IMR-90 (cell line): ENCODE measurements around the gene PTN. TPM values are rescaled to one million over a fixed set of nuclear protein-coding genes. Genes with fewer than 3 reads are reported as not detected.

Experiments
- ATAC-seq: fragments of 200-7000 bp; cut with Tn5 transposase; 2 replicates; pipeline ENCODE4 v1.9.1; 2020; ENCODE audit warnings: low read depth, mild to moderate bottlenecking, moderate library complexity
- BruUV-seq: library from RNA; stranded (reverse); fragments of 400-500 nt; replicated peaks from 2 replicates; lab custom pipeline; 2021; lab: Mats Ljungman, UMichigan
- CTCF ChIA-PET: fragments of 300-600 bp; formaldehyde crosslinking; extraction: SDS; loops from one replicate; lab custom pipeline; 2021; ENCODE audit warnings: antibody characterized with exemption; lab: Yijun Ruan, JAX
- POLR2A ChIA-PET: fragments of 300-600 bp; sonication (Branson Sonifier 250); formaldehyde crosslinking; loops from one replicate; lab custom pipeline; 2022; ENCODE audit warnings: antibody characterized with exemption; ENCODE audit not compliant: unreplicated experiment; lab: Charles Lee
- DNase-seq: peaks from one replicate; pipeline ENCODE4 v3.0.0; 2013
- H2AFZ ChIP-seq: replicated peaks from 2 replicates; pipeline ENCODE3; 2013; ENCODE audit warnings: low read length, mild to moderate bottlenecking; ENCODE audit not compliant: poor library complexity
- H2AK5ac ChIP-seq: 2 replicates; pipeline ENCODE4 v1.6.1; 2013; ENCODE audit warnings: low read depth, low read length, inconsistent platforms
- H2AK9ac ChIP-seq: replicated peaks from 2 replicates; pipeline ENCODE3; 2013; ENCODE audit warnings: mild to moderate bottlenecking, low read depth, low read length, moderate library complexity; ENCODE audit not compliant: poor library complexity
- H2BK120ac ChIP-seq: 2 replicates; pipeline ENCODE4 v1.6.1; 2013; ENCODE audit warnings: low read depth, low read length, inconsistent platforms
- H2BK15ac ChIP-seq: 3 replicates; pipeline ENCODE4 v1.6.1; 2013; ENCODE audit warnings: low read depth, low read length, inconsistent platforms
- H2BK20ac ChIP-seq: 2 replicates; pipeline ENCODE4 v1.6.1; 2013; ENCODE audit warnings: low read depth, mild to moderate bottlenecking, inconsistent platforms, low read length, moderate library complexity
- H2BK5ac ChIP-seq: 2 replicates; pipeline ENCODE4 v1.6.1; 2013; ENCODE audit warnings: mild to moderate bottlenecking, low read depth, low read length, inconsistent platforms; ENCODE audit not compliant: poor library complexity, severe bottlenecking
- H3K14ac ChIP-seq: replicated peaks from 2 replicates; pipeline ENCODE4 v1.6.1; 2013; ENCODE audit warnings: low read depth, low read length, inconsistent platforms
- H3K18ac ChIP-seq: 2 replicates; pipeline ENCODE4 v1.6.1; 2013; ENCODE audit warnings: low read depth, low read length, control low read depth
- H3K23ac ChIP-seq: 2 replicates; pipeline ENCODE4 v1.6.1; 2013; ENCODE audit warnings: low read depth, low read length, inconsistent platforms
- H3K27ac ChIP-seq: 2 replicates; pipeline ENCODE4 v1.5.1; 2013; ENCODE audit warnings: mild to moderate bottlenecking, control low read depth, low read length; ENCODE audit not compliant: insufficient read depth
- H3K27me3 ChIP-seq: 2 replicates; pipeline ENCODE4 v1.6.1; 2013; ENCODE audit warnings: low read length; ENCODE audit not compliant: control insufficient read depth, insufficient read depth
- H3K36me3 ChIP-seq: 2 replicates; pipeline ENCODE4 v1.6.1; 2013; ENCODE audit warnings: low read length, mixed read lengths; ENCODE audit not compliant: control insufficient read depth, insufficient read depth
- H3K4ac ChIP-seq: 2 replicates; pipeline ENCODE4 v1.6.1; 2013; ENCODE audit warnings: low read depth, low read length, inconsistent platforms
- H3K4me1 ChIP-seq: 2 replicates; pipeline ENCODE4 v1.6.1; 2013; ENCODE audit warnings: low read length, mixed read lengths; ENCODE audit not compliant: control insufficient read depth, insufficient read depth
- H3K4me2 ChIP-seq: 2 replicates; pipeline ENCODE4 v1.6.1; 2013; ENCODE audit warnings: low read depth, mild to moderate bottlenecking, control low read depth, low read length, moderate library complexity
- H3K4me3 ChIP-seq: 2 replicates; pipeline ENCODE4 v1.5.1; 2013; ENCODE audit warnings: low read depth, mild to moderate bottlenecking, control low read depth, low read length, moderate library complexity; ENCODE audit not compliant: insufficient read depth
- H3K56ac ChIP-seq: 2 replicates; pipeline ENCODE4 v1.6.1; 2013; ENCODE audit warnings: low read length, inconsistent platforms; ENCODE audit not compliant: insufficient read depth; ENCODE audit errors: extremely low read depth
- H3K79me1 ChIP-seq, 2 experiments: 2 replicates each; pipeline ENCODE4 v1.6.1; 2013; ENCODE audit warnings: low read length in 2 of 2, inconsistent platforms in 1 of 2, low read depth in 1 of 2
- H3K9ac ChIP-seq: 2 replicates; pipeline ENCODE4 v1.6.1; 2013; ENCODE audit warnings: low read depth, low read length, control low read depth
- H3K9me1 ChIP-seq: 2 replicates; pipeline ENCODE4 v1.6.1; 2013; ENCODE audit warnings: low read length, inconsistent platforms; ENCODE audit not compliant: insufficient read depth
- H3K9me3 ChIP-seq: 2 replicates; pipeline ENCODE4 v1.6.1; 2013; ENCODE audit warnings: low read length; ENCODE audit not compliant: control insufficient read depth, insufficient read depth
- H4K20me1 ChIP-seq: 2 replicates; pipeline ENCODE4 v1.6.1; 2013; ENCODE audit warnings: low read length, inconsistent platforms; ENCODE audit not compliant: insufficient read depth
- H4K5ac ChIP-seq: 2 replicates; pipeline ENCODE4 v1.6.1; 2013; ENCODE audit warnings: mild to moderate bottlenecking, low read depth, low read length, control low read depth
- H4K8ac ChIP-seq, 2 experiments: 2 replicates each; pipeline ENCODE4 v1.6.1; 2013; ENCODE audit warnings: low read depth in 2 of 2, low read length in 2 of 2, control low read depth in 1 of 2, inconsistent platforms in 1 of 2
- H4K91ac ChIP-seq: 2 replicates; pipeline ENCODE4 v1.6.1; 2013; ENCODE audit warnings: low read depth, low read length, inconsistent platforms; ENCODE audit not compliant: insufficient read depth
- RAD21 ChIP-seq: IDR thresholded peaks from 2 replicates; pipeline ENCODE4 v1.6.1; 2012; ENCODE audit warnings: low read length, improper control_type of control experiment
- WGBS, 2 experiments: methylation state at CpG; one replicate each; pipeline versions ENCODE4 v1.1.5 to v1.1.7; 2013; ENCODE audit warnings: missing lambda C conversion rate in 2 of 2; ENCODE audit not compliant: insufficient read length in 1 of 2; ENCODE audit errors: extremely low coverage in 2 of 2; 5-methylcytosine and 5-hydroxymethylcytosine counted together
- dilution Hi-C: fragments of 300-500 bp; cut with HindIII; formaldehyde crosslinking; loops from one replicate; pipeline ENCODE4 v1.14.3; 2018; ENCODE audit warnings: low sequenced_read_pairs; ENCODE audit not compliant: unreplicated experiment
- in situ Hi-C: fragments of 300-500 bp; cut with MboI; formaldehyde crosslinking; loops from 3 replicates; pipeline ENCODE4 v1.14.3; 2019; ENCODE audit warnings: low sequenced_read_pairs, inconsistent platforms, mixed read lengths
- intact Hi-C: fragments of 100-400 bp; cut with micrococcal nuclease; formaldehyde crosslinking; loops from 2 replicates; pipeline ENCODE4 v1.10.0; 2022
- polyA plus RNA-seq, 3 experiments: library from polyadenylated mRNA; depleted of rRNA; stranded (reverse); fragments of >200 nt; gene quantifications; 2 replicates each; pipeline ENCODE4 v1.2.3, GENCODE V29; 2012; ENCODE audit warnings: low replicate concordance in 1 of 3
- total RNA-seq: library from RNA; depleted of rRNA; stranded (reverse); fragments of >200 nt; gene quantifications from 2 replicates; pipeline ENCODE4 v1.2.3, GENCODE V29; 2012

Gene PTN
- total and polyA plus RNA-seq, 2 of the 4 experiments (the other 2 are of a cell fraction): 61.7 to 186 TPM

- POLR2A ChIA-PET: no interaction called here
- Histone ChIP-seq H2AFZ (peak overlapping the region; percentile 28), H3K14ac (no peak overlapping the region), H3K27ac (no peak overlapping the region), H2BK20ac (no peak overlapping the region), H3K79me1 (no peaks in the 10 kb centered on the region), H2BK5ac (no peak overlapping the region), H2BK120ac (no peak overlapping the region), H4K5ac (no peak overlapping the region), H2AK5ac (no peak overlapping the region), H2BK15ac (no peak overlapping the region), H2AK9ac (no peak overlapping the region), H3K36me3 (no peaks in the 10 kb centered on the region), H3K4me3 (no peak overlapping the region), H4K8ac (no peak overlapping the region), H3K4me2 (no peak overlapping the region), H4K91ac (no peak overlapping the region), H3K4me1 (peaks cover 3% of the 10 kb centered on the region), H4K20me1 (no peaks in the 10 kb centered on the region), H3K9me1 (no peaks in the 10 kb centered on the region), H3K23ac (no peak overlapping the region), H3K4ac (no peak overlapping the region), H3K27me3 (no peaks in the 10 kb centered on the region), H3K56ac (no peak overlapping the region), H3K9ac (no peak overlapping the region), H3K9me3 (peaks cover 8% of the 10 kb centered on the region), H3K18ac (no peak overlapping the region)
- in situ Hi-C loops (no loop called here), dilution Hi-C loops (no loop called here), intact Hi-C loops (no loop called here)
- DNase-seq: peak; percentile 69
- no peak for TF ChIP-seq RAD21
- CTCF ChIA-PET: no interaction called here
- peak; percentile 37 for ATAC-seq
- BruUV-seq: no TSS peak
- no CpG with 5 or more reads among the region's 5 CpGs for WGBS, 2 experiments
Observed at GRCh38 chr7:137354396-137354795, 10.9 kb upstream of the PTN start.
